ENCODE measurements around the gene SYT7.
"Not testable (repeated sequence)": the region's sequence is repeated elsewhere in the genome, so short reads cannot be mapped to it uniquely, and the experiment has no call there.

SYT7 gene

DNA sequence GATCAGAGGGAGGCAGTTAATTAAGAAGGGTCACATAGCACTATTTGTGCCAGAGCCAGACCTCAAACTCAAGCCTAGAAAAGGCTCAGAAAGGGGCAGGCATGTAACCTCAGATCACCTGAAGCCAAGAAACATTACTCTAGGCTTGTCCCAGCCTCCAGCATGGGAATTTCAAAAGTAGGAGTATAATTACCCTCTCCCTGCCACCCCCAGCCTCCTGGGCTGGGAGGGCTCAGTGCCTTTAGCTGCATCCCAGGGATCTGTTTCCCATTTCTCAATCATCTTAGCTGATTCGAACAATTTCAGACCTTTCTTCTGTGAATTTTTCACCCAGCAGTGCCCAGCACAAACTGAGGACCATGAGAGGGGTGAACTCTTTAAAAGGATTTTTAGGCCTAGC lies 105.4 kb downstream of the SYT7 start:
- no peak for DNase-seq (ENCODE audit: low spot score)

DNA sequence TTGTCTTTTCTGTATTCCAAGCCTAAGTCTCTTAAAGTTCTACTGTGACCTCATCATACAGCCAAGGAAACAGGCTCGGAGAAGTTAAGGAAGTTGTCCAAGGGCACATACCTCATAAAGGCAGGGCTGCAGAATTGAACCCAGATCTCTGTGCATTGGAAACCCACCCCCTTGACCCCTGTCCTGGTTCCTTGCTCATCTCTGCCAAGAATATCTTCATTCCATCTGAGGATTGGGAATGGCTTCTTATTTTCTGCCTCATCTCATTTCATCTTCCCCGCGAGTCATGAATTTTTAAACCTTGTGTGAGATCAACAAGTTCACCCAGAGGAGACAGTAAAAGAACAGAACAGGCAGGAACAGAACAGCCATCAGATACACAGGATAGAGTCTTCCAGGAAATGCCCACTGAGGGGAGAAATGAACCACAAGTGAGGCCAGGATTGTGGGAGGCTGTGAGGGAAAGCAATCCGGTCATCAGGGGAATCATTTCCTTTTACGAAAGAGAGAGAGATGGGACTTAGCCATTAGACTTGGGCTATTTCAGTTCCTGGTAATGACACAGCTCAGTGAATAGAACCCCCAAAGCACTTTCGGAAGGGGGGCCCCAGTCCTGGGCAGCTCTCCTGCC lies 106.7 kb downstream of the SYT7 start:
- DNase-seq (ENCODE audit: low spot score): no peak

DNA sequence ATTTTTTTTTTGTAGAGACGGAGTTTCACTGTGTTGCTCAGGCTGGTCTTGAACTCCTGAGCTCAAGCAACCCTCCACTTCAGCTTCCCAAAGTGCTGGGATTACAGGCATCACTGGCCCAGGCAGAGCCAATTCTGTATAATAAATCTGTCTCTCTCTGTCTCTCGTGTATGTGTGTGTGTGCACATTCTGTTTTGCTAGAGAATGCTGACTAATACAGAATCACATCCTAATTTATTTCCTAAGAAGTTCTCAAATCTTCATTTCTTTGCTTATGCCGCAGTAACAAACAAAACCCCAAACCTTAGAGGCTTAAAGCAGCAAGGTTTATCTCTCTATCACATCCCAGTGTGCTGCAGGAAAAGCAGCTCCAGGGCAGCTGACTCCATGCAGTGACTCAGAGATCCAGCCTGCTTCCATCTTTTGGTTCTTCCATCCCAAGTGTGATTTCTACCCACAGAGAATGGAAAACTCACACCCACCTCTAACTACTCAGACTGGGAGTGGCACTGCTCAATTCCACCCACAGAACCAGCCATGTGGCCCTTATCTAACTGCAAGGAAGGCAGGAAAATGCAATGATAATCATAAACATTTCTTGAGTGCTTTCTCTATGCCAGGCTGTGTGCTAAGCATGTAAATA lies 107.4 kb downstream of the SYT7 start:
- DNase-seq (ENCODE audit: low spot score): no peak

DNA sequence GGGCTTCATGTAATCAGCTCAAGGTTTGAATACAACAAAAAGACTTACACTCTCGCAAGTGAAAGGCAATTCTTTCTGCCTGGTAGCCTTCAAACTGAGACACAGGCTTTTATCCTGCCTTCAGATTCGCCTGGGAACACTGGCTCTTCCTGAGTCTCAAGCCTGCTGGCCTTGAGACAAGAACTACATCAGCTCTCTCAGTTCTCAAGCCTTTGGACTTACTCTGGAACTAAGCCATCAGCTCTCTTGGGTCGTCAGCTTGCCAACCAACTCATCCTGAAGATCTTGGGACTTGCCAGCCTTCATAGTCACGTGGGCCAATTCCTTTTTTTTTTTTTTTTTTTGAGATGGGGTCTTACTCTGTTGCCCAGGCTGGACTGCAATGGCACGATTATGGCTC lies 108.0 kb downstream of the SYT7 start:
- no peak for DNase-seq (ENCODE audit: low spot score)

DNA sequence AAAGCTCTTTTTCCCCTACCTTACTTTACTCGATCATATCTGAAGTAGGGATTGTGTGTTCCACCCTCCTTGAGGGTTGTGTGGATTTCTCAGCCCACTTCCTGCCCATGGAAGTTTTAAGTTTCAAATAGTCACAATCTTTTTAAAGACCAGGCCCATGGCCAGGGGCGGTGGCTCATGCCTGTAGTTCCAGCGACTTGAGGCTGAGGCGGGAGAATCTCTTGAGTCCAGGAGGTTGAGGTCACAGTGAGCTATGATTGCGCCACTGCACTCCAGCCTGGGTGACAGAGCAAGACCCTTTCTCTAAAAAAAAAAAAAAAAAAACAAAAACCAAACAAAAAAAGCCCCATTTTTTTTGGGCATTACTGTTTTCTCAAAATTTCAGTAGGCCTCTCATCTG lies 108.6 kb downstream of the SYT7 start:
- DNase-seq (ENCODE audit: low spot score): no peak

DNA sequence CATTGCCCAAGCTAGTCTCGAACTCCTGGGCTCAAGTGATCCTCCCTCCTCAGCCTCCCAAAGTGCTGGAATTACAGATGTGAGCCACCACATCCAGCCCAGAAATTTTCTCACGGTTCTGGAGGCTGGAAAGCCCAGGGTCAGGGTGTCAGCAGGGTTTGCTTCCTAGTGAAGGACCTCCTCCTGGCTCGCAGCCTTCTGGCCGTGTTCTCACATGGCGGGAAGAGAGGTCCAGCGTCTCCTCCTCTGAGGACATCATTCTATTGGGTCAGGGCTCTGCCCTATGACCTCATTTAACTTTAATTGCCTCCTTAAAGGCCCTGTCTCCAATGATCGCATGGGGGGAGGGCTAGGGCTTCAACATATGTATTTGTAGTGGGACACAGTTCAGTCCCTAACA lies 112.9 kb downstream of the SYT7 start:
- DNase-seq (ENCODE audit: low spot score): no peak

DNA sequence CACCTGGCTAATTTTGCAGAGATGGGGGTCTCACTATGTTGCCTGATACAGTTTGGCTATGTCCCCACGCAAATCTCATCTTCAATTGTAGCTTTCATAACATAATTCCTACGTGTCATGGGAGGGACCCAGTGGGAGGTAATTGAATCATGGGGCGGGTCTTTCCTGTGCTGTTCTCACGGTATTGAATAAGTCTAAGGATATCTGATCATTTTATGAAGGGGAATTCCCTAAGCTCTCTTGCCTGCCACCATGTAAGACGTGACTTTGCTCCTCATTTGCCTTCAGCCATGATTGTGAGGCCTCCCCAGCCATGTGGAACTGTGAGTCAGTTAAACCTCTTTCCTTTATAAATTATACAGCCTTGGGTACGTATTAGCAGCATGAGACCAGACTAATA lies 113.3 kb downstream of the SYT7 start:
- not testable (repeated sequence) for DNase-seq (ENCODE audit: low spot score)
